Psoas muscle (tissue), 8 donors: ENCODE results near the gene HSD17B12. TPM values are rescaled to one million over a fixed set of nuclear protein-coding genes. Genes with fewer than 3 reads are reported as not detected.

ENCODE experiments used
- ATAC-seq, 4 donors: fragments of 200-7000 bp; cut with Tn5 transposase; one replicate each; pipeline ENCODE4 v1.9.1; 2020; ENCODE audit warnings: moderate library complexity in 3 of 4, mild to moderate bottlenecking in 2 of 4
- DNase-seq, 2 donors: peaks; one replicate each; pipeline ENCODE4 v3.0.0-alpha.2; 2020
- H3K27ac ChIP-seq: fragments of 200-600 bp; one replicate; pipeline ENCODE4 v1.8.0; 2022
- H3K27me3 ChIP-seq, 3 donors: fragments of 200-600 bp in 1 of 3; one replicate each; pipeline versions ENCODE4 v1.6.1 to v1.8.0; 2013 to 2022; ENCODE audit warnings: low read length in 2 of 3, mild to moderate bottlenecking in 2 of 3, moderate library complexity in 1 of 3; ENCODE audit not compliant: insufficient read depth in 3 of 3
- H3K36me3 ChIP-seq, 2 donors: fragments of 200-600 bp in 1 of 2; one replicate each; pipeline versions ENCODE4 v1.6.1 to v1.8.0; 2013 to 2022; ENCODE audit warnings: low read depth in 1 of 2, mild to moderate bottlenecking in 1 of 2, moderate library complexity in 1 of 2; ENCODE audit not compliant: insufficient read depth in 1 of 2
- H3K4me1 ChIP-seq: fragments of 200-600 bp; one replicate; pipeline ENCODE4 v1.8.0; 2022
- H3K4me3 ChIP-seq: fragments of 200-600 bp; one replicate; pipeline ENCODE4 v1.8.0; 2022; ENCODE audit warnings: mild to moderate bottlenecking
- H3K9me3 ChIP-seq: fragments of 200-600 bp; one replicate; pipeline ENCODE4 v1.8.0; 2022
- WGBS, 3 donors: extraction: QIAGEN DNeasy Blood & Tissue Kit; methylation state at CpG; one replicate each; pipeline versions ENCODE4 v1.1.6 to v1.1.7; 2013; 5-methylcytosine and 5-hydroxymethylcytosine counted together
- intact Hi-C, 2 donors: fragments of 100-400 bp; cut with DNase I; formaldehyde crosslinking; loops; one replicate each; pipeline versions ENCODE4 v1.11.0 to v1.14.2; 2022
- polyA plus RNA-seq, 3 donors: library from polyadenylated mRNA; stranded (reverse); fragments of 200-250 nt; gene quantifications; one replicate each; pipeline ENCODE4 v1.2.3, GENCODE V29; 2013
- total RNA-seq, 4 donors: library from RNA; stranded (reverse); fragmentation: NEBNext Ultra II Directional in 2 of 4; extraction: Animal tissue kit (Norgen Biotek cat#: 25700) in 2 of 4; gene quantifications; one replicate each; pipeline versions ENCODE4 v1.2.1 to v1.2.4, GENCODE V29; 2021 to 2023
- TF ChIP-seq, protein P1 (sequence below): fragments of 200-600 bp; IDR thresholded peaks from one replicate; pipeline ENCODE4 v1.8.0; 2022; ENCODE audit warnings: antibody characterized with exemption
- donor health status: healthy with polysubstance abuse.
- donor health status: DM: no; HTN: no; CAD: no; lungs with moderate emphysema.
- donor health status: Bipolar disorder and iron deficiency.
- donor health status: healthy.
- donor health status: DM: yes; HTN: yes; CAD: no.
- donor health status: DM: no; HTN: no; CAD: no.
- donor health status: DM: no; HTN: no; CAD: no.
- donor health status: DM: yes; HTN: yes; CAD: no.

HSD17B12 gene
- total and polyA plus RNA-seq, 7 donors: 29.2 to 82.0 (median 45.0) TPM

DNA sequence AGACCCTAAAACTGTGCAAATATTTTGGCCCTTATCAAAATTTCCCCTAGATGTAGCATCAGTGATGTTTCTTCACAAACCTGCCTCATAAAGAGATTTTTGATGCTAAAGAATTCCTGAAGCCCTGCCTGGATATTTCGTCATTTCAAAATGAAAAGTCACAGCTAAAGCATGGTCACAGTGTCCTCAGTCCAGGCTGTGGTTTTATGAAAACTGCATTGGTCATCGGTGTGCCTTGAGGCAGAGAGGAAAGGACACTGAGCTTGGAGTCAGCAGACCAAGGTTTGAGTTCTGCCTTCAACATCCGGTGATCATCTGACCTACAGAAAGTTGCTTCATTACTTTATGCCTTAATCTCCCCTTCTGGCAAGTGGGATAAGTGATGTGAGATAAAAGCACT, 165.3 kb downstream of the HSD17B12 start:
- Histone ChIP-seq H3K9me3 (no peaks in the 10 kb centered on the region), H3K27ac (no peak overlapping the region), H3K27me3 (no peaks in the 10 kb centered on the region), H3K4me3 (no peak overlapping the region), H3K4me1 (no peaks in the 10 kb centered on the region), H3K36me3 (no peaks in the 10 kb centered on the region)
- DNase-seq: no peak
- 94 to 98% (median 94%) methylated on average over 3 of the region's 3 CpGs for WGBS, 3 donors
- no peak for ATAC-seq
- intact Hi-C loops: no loop called here
- TF ChIP-seq, protein P1, sequence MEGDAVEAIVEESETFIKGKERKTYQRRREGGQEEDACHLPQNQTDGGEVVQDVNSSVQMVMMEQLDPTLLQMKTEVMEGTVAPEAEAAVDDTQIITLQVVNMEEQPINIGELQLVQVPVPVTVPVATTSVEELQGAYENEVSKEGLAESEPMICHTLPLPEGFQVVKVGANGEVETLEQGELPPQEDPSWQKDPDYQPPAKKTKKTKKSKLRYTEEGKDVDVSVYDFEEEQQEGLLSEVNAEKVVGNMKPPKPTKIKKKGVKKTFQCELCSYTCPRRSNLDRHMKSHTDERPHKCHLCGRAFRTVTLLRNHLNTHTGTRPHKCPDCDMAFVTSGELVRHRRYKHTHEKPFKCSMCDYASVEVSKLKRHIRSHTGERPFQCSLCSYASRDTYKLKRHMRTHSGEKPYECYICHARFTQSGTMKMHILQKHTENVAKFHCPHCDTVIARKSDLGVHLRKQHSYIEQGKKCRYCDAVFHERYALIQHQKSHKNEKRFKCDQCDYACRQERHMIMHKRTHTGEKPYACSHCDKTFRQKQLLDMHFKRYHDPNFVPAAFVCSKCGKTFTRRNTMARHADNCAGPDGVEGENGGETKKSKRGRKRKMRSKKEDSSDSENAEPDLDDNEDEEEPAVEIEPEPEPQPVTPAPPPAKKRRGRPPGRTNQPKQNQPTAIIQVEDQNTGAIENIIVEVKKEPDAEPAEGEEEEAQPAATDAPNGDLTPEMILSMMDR: no peak

DNA sequence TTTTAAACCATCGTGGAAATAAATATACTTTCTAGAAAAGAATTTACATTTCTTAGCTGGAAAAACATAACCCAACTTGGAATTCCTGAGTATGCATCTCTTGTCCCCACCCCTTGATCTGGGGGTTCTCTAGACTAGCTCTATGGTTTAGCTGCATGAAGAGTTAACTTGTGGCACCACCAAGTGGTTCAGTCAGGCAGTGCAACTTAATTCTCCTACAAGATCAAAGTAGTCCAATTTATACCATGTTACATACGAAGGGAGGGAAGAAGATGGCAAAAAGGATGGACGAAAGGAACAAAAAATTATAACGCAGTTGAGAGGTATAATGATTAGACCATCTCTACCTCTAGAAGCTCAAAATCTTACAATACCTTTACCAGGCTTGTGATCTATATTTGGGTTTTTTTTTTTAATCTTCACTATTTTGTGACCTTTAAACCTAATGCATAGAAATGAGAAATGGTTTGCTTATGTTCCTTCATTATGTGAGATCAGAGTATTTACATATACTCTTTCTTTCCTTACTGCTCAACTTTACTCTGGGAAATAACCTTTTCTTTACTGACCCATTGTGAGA, 171.6 kb downstream of the HSD17B12 start:
- H3K4me3 ChIP-seq: no peak overlapping the region
- ATAC-seq (peak; percentile 78 to 92 (median 84)), DNase-seq (peak in 1 of 2 donors; percentile 33)
- H3K27ac ChIP-seq: no peak overlapping the region
- peaks cover 0 to 25% of the 10 kb centered on the region in 2 donors for H3K36me3 ChIP-seq
- intact Hi-C loops: no loop called here
- H3K9me3 ChIP-seq: no peaks in the 10 kb centered on the region
- no peaks in the 10 kb centered on the region for H3K4me1 ChIP-seq
- WGBS, 3 donors: 21 to 24% (median 21%) methylated on average over 4 of the region's 4 CpGs
- no peaks in the 10 kb centered on the region for H3K27me3 ChIP-seq
- TF ChIP-seq, protein P1: peak; percentile 88

DNA sequence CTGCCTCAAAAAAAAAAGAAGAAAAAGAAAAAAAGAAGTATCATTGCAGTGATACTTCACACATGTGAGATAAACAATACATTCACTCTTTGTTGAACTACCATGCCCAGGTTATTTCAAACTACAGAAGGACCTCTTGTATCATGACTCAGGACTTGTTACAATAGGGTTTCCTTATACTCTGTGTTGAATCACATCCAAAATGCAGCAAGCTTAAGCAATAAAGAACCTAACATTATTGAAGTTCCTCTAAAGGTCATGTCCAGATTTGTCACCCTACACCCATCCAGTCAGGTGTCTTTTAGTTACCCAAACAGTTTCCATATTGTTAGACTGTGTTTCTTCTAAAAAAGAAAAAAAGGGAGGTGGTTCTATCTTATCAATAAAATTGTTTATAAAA, 173.2 kb downstream of the HSD17B12 start:
- Histone ChIP-seq H3K4me3 (no peak overlapping the region), H3K27ac (no peak overlapping the region), H3K4me1 (no peaks in the 10 kb centered on the region), H3K27me3 (no peaks in the 10 kb centered on the region), H3K9me3 (no peaks in the 10 kb centered on the region), H3K36me3 (peaks cover 0 to 25% of the 10 kb centered on the region in 2 donors)
- ATAC-seq (peak in 1 of 4 donors; percentile 21), DNase-seq (no peak)
- TF ChIP-seq, protein P1: no peak
- intact Hi-C loops: no loop called here

GRCh38 chr11:43856993-43857392, 176.5 kb downstream of the HSD17B12 start:
- Histone ChIP-seq H3K27me3 (no peaks in the 10 kb centered on the region), H3K4me3 (no peak overlapping the region), H3K9me3 (no peaks in the 10 kb centered on the region), H3K4me1 (no peaks in the 10 kb centered on the region), H3K27ac (no peak overlapping the region), H3K36me3 (peaks cover 0 to 25% of the 10 kb centered on the region in 2 donors)
- DNase-seq: no peak
- ATAC-seq: no peak
- intact Hi-C loops: no loop called here
- WGBS, 3 donors: 98% methylated on average over 3 of the region's 3 CpGs
- TF ChIP-seq, protein P1: no peak

DNA sequence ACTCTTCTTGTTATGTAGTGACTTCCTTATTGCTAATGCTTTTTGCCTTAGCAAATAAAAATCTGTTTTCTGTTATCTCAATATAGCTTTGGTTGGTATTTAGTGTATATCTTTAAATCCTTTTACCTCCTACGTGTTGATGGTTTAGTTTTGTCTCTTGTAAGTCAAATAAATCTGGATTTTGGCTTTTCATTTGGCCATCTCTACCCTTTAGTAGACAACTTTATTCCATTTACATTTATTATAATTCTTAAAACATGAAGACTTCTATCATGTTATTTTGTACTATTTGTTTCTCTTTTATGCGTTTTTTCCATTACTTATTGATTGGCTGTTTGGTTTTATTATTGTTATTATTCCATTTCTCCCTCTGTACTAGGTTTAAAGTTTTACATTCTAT, 180.6 kb downstream of the HSD17B12 start:
- 71 to 77% (median 73%) methylated on average over 2 of the region's 2 CpGs for WGBS, 3 donors
- Histone ChIP-seq H3K27me3 (no peaks in the 10 kb centered on the region), H3K9me3 (no peaks in the 10 kb centered on the region), H3K27ac (no peak overlapping the region), H3K36me3 (peaks cover 0 to 7% of the 10 kb centered on the region in 2 donors), H3K4me1 (no peaks in the 10 kb centered on the region), H3K4me3 (no peak overlapping the region)
- no peak for DNase-seq
- no peak for ATAC-seq
- TF ChIP-seq, protein P1: no peak
- intact Hi-C loops: loop anchor here in 1 of 2 donors (5.0 kb wide), 1 partner anchor 44 kb away; no protein-coding TSS in a partner anchor
